ENCODE data around the gene KANK3. TPM values are rescaled to one million over a fixed set of nuclear protein-coding genes. Genes with fewer than 3 reads are reported as not detected.
"Not testable (repeated sequence)": the region's sequence is repeated elsewhere in the genome, so short reads cannot be mapped to it uniquely, and the experiment has no call there.

KANK3 gene
- total RNA-seq, 3 donors from 2014 or later, result 2.0 to 10.1 (median 3.3) TPM

DNA sequence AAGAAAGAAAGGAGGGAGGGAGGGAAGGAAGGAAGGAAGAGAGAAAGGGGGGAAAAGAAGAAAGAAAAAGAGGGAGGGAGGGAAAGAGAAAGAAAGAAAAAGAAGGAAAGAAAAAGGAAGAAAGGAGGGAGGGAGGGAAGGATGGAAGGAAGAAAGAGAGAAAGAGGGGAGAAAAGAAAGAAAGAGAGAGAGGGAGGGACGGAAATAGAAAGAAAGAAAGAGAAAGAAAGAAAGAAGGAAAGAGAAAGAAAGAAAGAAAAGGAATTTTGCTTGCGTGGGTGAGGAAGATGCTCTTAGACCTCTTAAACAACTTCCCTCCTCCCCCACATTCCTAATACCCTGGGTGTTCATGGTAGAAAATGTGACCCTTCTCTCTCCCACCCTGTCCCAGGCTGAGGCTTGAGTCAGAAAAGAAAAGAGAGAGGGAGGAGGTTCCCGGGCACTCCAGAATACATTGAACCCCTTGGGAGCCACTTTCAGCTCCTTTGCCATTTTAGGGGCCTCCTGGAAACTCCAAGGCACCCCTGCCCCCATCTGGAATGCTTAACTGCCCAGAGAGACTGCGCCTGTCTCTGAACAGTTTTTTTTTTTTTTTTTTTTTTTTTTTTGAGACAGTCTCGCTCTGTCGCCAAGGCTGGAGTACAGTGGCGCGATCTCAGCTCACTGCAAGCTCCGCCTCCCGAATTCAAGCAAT, 9.2 kb upstream of the KANK3 start:
- ATAC-seq (no peak), DNase-seq (peak in 1 of 3 donors; percentile 10)
- H3K9me3 ChIP-seq, result no peaks in the 10 kb centered on the region
- H3K36me3 ChIP-seq (ENCODE audit: low read depth), result no peaks in the 10 kb centered on the region
- H3K4me3 ChIP-seq, result no peak overlapping the region
- TF ChIP-seq, protein P1, sequence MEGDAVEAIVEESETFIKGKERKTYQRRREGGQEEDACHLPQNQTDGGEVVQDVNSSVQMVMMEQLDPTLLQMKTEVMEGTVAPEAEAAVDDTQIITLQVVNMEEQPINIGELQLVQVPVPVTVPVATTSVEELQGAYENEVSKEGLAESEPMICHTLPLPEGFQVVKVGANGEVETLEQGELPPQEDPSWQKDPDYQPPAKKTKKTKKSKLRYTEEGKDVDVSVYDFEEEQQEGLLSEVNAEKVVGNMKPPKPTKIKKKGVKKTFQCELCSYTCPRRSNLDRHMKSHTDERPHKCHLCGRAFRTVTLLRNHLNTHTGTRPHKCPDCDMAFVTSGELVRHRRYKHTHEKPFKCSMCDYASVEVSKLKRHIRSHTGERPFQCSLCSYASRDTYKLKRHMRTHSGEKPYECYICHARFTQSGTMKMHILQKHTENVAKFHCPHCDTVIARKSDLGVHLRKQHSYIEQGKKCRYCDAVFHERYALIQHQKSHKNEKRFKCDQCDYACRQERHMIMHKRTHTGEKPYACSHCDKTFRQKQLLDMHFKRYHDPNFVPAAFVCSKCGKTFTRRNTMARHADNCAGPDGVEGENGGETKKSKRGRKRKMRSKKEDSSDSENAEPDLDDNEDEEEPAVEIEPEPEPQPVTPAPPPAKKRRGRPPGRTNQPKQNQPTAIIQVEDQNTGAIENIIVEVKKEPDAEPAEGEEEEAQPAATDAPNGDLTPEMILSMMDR (IDR thresholded peaks at IDR 0.05), result no peak
- intact Hi-C loops (cut with DNase I, micrococcal nuclease), result loop anchor here (10.0 kb wide), 2 partner anchors 133 to 153 kb away; partner anchors contain the start of gene PRAM1 (in 1 of the 2)
- H3K4me1 ChIP-seq (ENCODE audit: low read depth), result no peaks in the 10 kb centered on the region

DNA sequence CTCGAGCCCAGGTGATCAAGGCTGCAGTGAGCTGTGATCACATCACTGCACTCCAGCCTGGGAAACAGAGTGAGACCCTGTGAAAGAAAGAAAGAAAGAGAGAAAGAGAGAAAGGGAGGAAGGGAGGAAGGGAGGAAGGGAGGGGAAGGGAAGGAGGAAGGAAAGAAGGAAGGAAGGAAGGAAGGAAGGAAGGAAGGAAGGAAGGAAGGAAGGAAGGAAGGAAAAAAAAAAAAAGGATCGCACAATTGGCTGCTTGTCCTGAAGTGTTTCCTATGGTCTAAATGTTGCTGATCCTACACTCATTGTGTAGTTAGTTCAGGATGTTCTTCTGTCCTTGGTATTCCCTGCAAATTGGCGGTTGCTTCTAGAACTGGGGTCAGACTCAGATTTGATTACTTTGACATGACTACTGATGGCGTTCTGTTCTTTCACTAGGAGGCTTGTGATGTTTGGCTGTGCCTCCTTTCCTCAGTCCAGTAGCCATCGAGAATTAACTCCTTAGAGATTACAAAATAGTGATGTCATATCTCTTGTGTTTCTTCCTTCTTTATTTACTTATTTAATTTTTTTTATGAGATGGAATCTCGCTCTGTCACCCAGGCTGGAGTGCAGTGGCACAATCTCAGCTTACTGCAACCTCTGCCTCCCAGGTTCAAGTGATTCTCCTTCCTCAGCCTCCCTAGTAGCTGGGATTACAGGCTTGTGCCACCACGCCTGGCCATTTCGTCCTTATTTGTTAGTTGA, 6.7 kb upstream of the KANK3 start:
- H3K4me1 ChIP-seq (ENCODE audit: low read depth); DNase-seq; H3K36me3 ChIP-seq (ENCODE audit: low read depth); ATAC-seq; H3K4me3 ChIP-seq; H3K9me3 ChIP-seq: not testable (repeated sequence)
- intact Hi-C loops (cut with DNase I, micrococcal nuclease), result loop anchor here (10.0 kb wide), 2 partner anchors 135 to 155 kb away; partner anchors contain the start of gene PRAM1 (in 1 of the 2)

DNA sequence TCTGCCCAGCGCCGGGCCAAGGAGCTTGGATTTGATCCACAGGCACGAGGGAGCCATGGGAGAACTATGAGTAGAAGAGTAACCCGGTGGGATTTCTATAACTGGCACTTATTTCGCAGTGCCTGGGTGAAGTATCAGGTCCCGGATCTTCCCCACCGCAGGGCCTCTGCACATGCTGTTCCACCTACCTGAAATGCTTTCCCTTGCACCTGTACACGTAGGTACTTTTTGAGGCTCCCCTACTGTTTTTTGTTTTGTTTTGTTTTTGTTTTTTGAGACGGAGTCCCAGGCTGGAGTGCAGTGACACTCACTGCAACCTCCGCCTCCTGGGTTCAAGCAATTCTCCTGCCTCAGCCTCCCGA, 402 bp upstream of the KANK3 start:
- ATAC-seq, result no peak
- H3K36me3 ChIP-seq (ENCODE audit: low read depth), result no peaks in the 10 kb centered on the region

DNA sequence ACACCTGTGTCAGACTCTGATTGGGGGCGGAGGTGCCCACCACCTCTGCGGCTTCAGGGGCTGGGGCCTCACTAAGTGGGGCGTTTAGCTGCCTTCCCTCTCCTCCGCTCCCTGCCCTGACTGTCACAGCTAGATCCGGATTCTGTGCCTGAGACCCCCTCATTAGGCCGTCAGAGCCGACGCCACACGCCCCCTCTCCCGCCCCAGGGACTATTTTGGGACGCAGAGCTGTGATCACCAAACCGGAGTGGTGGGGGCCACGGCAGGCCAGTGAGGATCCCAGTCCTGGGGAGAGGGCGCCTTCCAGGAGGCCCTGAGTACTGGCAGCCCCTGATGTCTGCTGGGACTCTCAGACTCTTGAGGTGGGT, 762 bp downstream of the KANK3 start:
- Histone ChIP-seq H3K36me3 (ENCODE audit: low read depth) (no peaks in the 10 kb centered on the region), H3K4me1 (ENCODE audit: low read depth) (peaks cover 3% of the 10 kb centered on the region), H3K9me3 (no peaks in the 10 kb centered on the region), H3K4me3 (no peak overlapping the region)
- TF ChIP-seq, protein P1 (IDR thresholded peaks at IDR 0.05), result no peak
- intact Hi-C loops (cut with DNase I, micrococcal nuclease), result no loop called here
- DNase-seq (no peak), ATAC-seq (no peak)

More for the DNA sequence above, 402 bp upstream of the KANK3 start:
- Histone ChIP-seq H3K9me3 (no peaks in the 10 kb centered on the region), H3K4me1 (ENCODE audit: low read depth) (peaks cover 3% of the 10 kb centered on the region), H3K4me3 (no peak overlapping the region)
- DNase-seq, result no peak
- intact Hi-C loops (cut with DNase I, micrococcal nuclease), result no loop called here
- TF ChIP-seq, protein P1 (IDR thresholded peaks at IDR 0.05), result no peak

DNA sequence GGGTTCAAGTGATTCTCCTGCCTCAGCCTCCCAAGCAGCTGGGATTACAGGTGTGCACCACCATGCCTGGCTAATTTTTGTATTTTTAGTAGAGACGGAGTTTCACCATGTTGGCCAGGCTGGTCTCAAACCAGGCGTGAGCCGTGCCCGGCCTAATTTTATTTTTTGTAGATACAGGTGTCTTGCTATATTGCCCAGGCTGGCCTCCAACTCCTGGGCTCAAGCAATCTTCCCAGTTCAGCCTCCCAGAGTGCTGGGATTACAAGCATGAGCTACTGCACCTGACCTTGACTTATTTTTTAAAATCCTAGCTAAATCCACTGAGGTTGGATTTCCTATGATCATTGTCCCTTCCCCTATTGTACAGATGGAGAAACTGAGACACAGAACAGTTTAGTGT, 1.6 kb downstream of the KANK3 start:
- H3K4me1 ChIP-seq (ENCODE audit: low read depth); ATAC-seq; H3K36me3 ChIP-seq (ENCODE audit: low read depth); H3K4me3 ChIP-seq; intact Hi-C loops (cut with DNase I, micrococcal nuclease); H3K9me3 ChIP-seq: not testable (repeated sequence)
- peak in 1 of 3 donors; percentile 7 for DNase-seq

DNA sequence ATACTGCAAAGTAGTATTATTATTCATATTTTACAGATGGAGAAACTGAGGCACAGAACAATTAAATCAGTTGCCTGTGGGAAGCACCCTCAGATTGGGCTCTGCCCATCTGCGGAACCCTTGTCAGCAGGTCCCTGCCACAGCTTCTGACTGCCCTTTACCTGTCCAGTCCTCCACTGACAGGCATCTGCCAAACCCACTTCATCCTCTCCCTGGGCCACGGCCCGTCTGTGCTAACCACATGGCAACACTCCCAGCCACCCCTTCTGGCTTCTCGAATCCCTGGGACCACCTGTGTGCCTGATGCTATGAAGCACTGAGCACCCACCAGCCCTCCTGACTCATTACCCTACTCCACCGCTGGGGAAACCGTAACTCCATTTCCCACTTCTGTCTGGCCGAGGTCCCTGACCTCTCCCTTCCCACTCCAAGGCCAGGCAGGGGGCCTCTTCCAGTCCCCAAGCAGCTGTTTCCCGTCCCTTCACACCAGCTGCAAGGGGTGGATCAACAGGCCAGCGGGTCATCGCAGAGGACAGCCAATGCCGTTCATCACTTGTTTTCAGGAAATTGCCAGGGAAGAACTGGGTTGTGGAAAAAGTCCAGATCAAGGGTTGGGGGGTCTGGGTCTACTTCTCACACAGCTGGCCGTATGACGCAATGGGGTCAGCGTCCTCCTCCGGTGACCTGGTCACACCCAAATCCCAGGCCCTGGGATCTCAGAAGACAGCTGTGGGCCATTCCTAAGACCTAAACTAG, 2.5 kb downstream of the KANK3 start:
- Histone ChIP-seq H3K4me3 (no peak overlapping the region), H3K36me3 (ENCODE audit: low read depth) (no peaks in the 10 kb centered on the region), H3K9me3 (no peaks in the 10 kb centered on the region), H3K4me1 (ENCODE audit: low read depth) (peaks cover 6% of the 10 kb centered on the region)
- TF ChIP-seq, protein P1 (IDR thresholded peaks at IDR 0.05), result no peak
- ATAC-seq (no peak), DNase-seq (peak in 2 of 3 donors; percentile 29 to 31)
- intact Hi-C loops (cut with DNase I, micrococcal nuclease), result no loop called here

All from mucosa of descending colon (tissue), 3 donors.